Retina (tissue), 1 donor: ENCODE measurements around the gene ZNF12.
"Not testable (repeated sequence)": the region's sequence is repeated elsewhere in the genome, so short reads cannot be mapped to it uniquely, and the experiment has no call there.

Experiments used
- DNase-seq: peaks from one replicate; pipeline ENCODE4 v3.0.0-alpha.2; 2016

Gene ZNF12

DNA sequence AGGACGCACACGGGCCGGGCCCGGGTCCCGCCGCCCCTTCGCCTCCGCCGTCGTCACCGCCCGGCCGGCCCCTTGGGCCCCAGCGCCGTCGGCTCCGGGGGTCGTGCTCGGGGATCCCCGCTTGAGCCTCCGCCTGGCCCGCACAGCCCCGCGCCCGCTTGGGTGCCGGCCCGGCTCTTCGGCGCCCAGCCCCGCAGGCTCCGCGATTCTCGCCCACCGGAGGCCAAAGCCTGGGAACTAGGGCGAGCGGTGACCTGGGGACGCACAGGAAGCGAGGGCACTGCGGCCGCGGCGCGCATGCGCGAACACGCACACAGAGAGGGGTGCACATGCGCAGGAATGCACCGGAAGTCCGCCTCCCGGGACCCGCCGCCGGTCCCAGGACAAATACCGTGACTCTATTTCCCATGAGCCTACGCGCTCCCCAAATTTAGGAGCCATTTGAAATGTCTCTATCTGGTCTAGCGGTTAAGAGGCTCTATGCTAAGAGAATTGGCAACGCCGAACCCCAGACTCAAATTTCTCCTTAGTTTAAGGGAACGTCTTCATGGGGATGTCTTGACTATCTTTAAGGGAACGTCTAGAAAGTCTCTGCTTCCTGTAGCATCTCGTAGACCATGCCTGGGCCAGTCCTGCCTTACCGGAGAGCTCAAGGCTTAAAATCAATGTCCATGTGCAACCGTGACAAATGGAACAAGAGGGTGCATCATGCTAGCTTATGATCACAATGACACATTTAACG is at the start of gene ZNF12:
Gene ZNF12 (minus strand): TSS at position 282 of the 742 bp plus-strand sequence. CDS start 1,774 bp downstream, outside the sequence.
- peak; percentile 96 for DNase-seq

DNA sequence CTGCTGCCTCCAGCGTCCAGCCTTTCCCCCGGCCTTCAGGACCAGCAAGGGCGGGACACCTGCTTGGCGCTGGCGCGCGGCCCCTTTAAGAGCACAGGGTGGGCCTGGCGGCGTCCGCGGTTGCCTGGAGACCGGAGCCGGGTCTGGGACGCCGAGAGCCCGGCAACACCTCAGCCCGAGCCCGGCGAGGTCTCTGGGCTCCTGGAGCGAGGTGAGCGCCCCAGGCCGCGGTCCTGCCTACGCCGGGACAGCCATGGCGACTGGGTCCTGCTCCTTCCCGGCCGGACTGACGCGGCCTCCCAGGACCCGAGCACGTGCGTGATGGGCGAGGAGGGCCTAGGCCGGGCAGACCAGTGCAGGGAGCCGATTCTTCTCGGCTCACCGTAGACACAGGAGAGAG is 47.2 kb upstream of the ZNF12 start, which contains the start of gene RSPH10B2:
Gene RSPH10B2 (plus strand): TSS at position 140 of the 400 bp plus-strand sequence. CDS start 3,575 bp downstream, outside the sequence.
- peak; percentile 32 for DNase-seq

DNA sequence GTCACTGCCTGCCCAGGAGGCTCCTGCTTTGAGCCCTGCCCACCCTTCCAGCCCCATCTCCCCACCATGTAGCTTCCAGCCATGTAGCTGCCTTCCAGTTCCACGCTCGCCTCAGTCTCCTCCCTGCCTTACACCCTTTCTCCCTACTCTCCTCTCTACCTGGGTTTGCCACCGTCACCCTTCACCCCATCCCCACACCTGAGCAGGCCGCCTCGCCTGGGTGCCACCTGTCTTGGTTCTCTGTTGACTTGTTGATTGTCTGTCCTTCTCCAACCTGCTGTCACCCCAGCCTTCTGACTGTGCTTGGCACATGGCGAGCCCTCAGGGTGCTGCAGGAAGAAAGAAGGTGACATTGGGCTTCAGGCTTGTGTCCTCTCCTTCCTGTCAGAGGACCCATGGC is 43.4 kb upstream of the ZNF12 start:
- DNase-seq = not testable (repeated sequence)

DNA sequence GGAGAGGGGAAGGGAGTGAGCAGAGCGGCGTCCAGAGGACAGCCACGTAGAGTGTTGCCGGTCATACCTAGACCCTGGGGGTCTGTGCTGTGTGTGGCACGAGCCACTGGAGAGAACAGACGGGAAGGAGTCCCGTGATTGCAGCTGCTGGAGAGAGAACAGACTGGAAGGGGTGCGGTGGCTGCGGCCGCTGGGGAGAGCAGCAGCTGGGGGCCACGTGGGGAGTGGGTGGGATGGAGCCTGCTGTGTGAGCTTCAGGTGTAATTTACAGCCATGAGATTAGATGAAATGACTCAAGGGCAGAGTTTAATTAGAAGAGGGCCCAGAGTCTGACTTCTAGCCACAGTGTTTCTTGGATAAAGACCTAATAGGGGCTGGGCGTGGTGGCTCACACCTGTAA is 42.6 kb upstream of the ZNF12 start:
- DNase-seq = not testable (repeated sequence)

DNA sequence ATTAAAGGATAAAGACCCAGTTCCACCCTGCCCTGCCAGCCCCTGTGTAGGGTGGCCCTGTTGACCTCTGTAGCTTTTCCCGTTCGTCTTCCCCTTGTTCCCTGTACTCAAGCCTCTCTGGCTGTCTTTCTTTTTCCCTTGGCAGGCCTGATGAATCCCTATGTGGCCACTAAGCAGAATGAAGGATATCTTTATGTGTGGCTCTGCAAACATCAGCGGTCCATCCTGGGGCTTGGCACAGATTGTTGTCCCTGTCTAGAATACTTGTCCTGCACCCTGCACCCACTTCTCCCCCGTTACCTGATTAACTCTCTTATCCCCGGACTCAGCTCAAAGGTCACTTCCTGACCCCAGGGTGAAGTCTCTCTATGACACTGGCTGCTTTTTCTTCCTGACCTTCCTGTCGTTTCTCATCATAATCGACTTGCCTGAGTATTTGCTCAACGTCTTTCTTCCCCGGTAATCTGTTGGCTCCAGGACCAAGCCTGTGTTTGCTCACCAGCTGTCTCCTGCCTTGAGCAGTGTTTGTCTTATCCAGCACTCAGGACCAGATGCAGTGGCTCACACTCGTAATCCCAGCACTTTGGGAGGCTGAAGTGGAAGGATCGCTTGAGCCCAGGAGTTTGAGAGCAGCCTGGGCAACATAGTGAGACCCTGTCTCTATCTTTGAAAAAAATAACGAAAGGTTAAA is 37.8 kb upstream of the ZNF12 start:
- DNase-seq = not testable (repeated sequence)

DNA sequence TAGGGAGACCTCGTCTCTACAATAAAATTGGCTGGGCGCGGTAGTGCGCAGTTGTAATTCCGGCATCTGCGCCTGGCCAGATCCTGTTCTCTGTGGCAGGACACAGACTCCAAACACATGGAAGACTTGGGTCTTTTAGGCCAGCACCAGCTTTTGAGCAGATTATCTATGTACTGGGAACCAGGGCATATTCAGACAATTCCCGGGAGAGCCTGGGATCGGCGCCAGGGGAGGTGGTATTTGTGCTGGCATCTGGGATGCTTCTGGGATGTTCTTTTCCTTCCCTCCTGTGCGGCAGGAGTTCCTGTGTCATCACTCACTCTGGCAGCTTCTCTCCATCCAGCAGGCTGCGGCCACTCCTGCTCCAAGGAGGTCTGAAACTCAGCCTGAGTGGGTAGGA is 31.7 kb upstream of the ZNF12 start:
- DNase-seq = not testable (repeated sequence)

DNA sequence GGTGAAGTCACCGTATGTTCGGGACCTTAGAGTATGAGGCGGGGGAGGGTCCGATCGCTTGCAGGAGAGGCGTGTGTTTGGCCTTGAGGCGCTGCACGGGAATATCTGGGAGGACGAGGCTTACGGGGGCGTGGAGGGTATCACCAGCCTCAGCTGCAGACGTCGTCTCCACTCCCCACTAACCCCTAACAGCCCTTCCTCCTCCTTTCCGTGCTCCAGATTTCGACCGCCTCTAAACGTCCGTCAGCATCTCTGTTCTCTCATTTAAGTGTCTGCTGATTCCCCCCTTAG is 23.5 kb upstream of the ZNF12 start:
- DNase-seq = no peak

DNA sequence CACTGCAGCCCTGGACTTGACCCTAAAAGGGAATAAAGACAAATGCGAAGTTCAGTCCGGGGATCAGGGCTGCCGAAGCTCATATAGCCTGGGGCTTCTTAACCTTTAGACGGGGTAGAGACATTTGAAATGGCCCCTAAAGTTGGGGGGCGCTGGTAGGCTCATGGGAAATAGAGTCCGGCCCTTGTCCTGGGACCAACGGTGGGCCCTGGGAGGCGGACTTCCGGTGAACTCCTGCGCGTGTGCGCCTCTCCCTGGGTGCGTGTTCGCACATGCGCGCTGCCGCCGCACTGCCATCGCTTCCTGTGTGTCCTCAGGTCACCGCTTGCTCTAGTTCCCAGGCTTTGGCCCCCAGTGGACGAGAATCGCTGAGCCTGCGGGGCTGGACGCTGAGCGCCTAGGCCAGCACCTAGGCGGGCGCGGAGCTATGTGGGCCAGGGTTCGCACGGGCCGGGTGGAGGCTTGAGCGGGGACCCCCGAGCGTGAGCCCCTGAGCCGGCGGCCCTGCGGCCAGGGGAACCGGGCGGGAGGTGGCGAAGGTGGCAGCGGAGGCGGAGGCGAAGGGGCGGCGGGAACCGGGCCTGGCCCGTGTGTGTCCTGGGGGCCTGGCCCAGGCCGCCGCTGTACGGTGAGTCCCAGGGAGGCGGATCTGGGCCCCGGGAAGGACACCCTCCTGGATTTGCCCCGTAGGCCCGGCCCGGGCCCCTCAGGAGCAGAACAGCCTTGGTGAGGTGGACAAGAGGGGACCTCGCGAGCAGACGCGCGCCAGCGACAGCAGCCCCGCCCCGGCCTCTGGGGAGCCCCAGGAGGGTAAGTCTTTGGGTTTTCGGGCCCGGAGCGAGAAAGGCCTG is 23.0 kb upstream of the ZNF12 start:
- peak; percentile 96 for DNase-seq

DNA sequence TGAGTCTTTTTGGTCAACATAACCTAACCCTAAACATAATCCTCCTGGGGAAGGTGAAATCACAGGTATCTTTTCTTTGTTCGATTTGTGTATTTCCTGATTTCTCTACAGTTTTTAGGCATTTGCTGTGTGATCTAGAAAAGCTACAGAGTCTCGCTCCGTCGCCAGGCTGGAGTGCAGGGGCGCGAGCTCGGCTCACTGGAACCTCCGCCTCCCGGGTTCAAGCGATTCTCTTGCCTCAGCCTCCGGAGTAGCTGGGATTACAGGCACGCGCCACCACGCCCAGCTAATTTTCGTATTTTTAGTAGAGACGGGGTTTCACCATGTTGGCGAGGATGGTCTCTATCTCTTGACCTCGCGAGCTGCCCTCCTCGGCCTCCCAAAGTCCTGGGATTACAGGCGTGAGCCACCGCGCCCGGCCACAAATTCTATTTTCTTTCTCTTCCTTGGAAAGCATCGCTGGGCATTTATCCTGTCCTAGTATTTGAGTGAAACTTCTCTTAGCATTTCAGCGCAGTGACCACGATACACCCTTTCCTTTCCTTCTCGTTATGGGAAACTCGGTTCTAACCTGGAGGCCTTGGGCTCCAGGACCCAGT is 22.2 kb upstream of the ZNF12 start:
- not testable (repeated sequence) for DNase-seq

DNA sequence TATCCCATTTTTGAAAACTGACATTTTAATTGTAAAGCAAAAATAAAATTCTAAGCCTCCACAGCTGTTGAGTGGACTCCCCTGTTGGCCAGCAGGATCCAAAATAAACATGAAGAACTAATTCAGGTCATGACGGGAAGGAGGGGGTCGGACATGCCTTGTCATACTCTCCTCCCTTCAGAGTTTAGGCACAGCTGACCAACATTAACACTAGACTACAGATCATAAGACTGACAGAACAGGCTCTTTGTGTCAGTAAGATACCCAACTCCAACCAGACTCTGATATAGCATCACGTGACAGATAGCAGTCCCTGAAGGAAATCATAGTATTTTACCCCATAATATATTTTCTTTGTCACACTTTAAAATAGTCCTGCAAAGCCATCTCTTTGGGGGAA is 20.9 kb upstream of the ZNF12 start:
- no peak for DNase-seq

DNA sequence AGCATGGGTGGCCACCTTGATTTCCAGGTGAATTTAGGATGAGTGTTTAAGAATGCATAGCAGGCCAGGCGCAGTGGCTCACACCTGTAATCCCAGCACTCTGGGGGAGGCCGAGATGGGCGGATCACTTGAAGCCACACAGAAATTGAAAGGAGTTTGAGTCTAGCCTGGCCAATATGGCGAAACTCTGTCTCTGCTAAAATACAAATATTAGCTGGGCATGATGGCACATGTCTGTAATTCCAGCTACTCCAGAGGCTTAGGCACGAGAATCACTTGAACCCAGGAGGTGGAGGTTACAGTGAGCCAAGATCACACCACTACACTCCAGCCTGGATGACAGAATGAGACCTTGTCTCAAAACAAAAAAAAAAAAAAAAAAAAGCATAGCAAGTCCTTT is 19.6 kb upstream of the ZNF12 start:
- DNase-seq = not testable (repeated sequence)

DNA sequence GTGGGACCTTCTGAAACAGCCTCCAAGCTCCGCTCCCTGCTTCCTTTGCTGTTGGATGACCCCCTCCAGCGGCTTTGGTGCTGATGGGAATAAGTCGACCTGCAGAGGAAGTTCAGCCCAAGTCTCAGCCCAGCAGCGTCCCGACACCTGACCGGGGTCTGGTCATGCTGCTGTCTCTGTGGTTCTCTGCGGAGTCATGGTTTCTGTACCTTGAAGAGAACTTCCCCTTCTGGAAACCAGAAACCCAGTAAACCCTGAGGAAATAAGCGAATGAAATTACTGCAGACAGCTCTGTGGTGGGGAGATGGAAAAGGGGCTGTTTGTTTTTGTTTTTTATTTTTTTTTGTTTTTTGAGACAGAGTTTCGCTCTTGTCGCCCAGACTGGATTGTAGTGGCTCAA is 18.3 kb upstream of the ZNF12 start:
- DNase-seq = no peak

DNA sequence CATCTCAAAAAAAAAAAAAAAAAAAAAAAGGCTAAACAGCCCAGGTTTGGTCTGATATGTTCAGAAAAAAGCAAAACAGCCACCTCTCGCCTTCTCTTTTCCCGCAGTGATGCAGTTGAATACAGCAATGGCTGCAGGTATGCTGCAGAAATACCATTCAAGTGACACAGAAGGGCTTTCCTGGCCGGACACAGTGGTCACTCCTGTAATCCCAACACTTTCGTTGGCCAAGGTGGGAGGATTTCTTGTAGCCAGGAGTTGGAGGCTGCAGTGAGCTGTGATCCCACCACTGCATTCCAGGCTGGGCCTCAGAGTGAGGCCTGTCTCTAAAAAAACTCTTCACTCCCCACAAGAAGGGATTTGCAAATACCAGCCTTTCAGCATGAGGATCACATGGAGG is 17.6 kb upstream of the ZNF12 start:
- not testable (repeated sequence) for DNase-seq

DNA sequence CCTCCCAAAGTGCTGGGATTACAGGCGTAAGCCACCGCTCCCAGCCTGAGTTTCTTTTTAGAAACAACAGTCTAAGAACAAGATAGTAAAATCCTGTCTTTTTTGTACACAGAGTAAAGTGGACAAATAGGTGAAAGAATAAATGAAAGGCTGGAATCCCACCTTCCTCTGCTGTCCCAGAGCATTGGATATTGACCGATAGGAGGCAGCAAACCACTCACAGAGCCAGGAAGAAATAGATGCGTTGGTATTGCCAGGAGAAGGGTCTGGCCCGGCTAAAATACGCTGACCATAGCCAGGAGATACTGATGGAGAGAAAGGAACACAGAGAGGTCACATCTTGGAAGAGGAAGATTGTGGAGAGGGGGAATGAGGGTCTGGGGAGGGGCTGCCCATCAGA is 11.4 kb upstream of the ZNF12 start:
- DNase-seq = no peak

DNA sequence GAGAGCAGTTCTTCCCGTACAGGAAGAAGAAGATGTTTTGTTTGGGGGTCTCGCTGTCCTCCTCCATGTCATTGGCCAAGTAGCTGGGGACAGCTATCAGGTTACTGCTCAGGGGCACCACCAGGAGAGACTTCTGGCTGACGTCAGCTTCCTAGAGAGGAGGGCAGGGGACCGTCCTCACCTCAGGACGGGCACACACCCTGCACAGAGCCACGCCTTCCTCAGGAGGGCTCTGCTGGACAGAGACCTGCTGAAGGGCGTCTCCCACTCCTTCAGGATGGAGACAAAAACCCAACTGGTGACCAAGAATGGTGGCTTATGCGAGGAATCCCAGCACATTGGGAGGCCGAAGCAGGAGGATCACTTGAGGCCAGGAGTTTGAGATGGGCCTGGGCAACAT is 9.2 kb upstream of the ZNF12 start:
- not testable (repeated sequence) for DNase-seq

DNA sequence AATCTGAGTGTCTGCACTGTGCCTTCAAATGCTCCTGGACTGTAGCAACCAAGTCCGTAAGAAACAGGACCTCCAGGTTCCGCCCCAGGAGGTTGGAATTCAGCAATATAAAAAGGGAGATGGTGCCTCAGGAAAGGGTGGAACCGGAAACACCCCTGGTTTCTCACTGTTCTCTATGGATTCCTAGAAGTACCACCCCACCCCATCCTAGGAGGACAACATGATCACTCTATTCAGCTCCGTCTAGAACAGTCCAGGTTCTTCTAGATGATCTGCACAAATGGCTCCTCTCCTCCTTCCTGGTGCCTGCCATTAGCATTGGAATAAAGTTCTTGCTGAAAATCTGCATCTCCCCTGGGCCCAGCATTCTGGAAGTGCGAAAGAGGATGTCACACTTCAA is 7.6 kb upstream of the ZNF12 start:
- no peak for DNase-seq

DNA sequence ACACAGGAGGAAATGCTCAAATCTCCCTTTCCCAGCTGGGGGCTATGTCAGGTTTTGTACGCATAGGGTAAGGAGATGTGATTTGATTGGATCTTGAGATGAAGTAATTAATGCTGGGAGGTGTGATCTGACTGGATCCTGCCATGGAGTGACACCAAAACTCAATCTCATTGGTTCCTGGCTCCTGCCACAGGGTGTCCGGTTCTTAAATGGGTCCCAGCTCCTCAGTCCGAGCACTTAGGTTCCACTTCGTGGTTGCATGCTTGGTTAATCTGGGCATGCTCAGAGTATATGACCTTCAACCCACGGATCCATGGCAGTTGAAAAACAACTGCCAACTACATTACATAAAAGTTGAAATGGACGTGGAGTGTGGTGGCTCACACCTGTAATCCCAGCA is 3.1 kb upstream of the ZNF12 start:
- DNase-seq = no peak

DNA sequence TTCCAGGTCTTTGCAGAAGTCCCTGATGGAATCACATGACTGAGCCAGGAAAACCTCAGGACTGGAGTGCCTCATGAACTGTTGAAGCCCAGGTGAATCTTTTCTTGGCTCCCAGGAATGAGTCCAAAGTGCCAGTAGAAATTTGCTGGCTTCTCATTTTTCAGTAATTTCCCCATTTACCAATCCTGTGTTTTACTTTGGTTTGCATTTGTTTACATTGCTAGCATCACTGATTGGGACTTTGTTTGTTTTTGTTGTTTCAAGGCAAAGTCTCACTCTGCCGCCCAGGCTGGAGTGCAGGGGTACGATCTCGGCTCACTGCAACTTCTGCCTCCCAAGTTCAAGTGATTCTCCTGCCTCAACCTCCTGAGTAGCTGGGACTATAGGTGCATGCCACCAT is 1.6 kb upstream of the ZNF12 start:
- DNase-seq = no peak

DNA sequence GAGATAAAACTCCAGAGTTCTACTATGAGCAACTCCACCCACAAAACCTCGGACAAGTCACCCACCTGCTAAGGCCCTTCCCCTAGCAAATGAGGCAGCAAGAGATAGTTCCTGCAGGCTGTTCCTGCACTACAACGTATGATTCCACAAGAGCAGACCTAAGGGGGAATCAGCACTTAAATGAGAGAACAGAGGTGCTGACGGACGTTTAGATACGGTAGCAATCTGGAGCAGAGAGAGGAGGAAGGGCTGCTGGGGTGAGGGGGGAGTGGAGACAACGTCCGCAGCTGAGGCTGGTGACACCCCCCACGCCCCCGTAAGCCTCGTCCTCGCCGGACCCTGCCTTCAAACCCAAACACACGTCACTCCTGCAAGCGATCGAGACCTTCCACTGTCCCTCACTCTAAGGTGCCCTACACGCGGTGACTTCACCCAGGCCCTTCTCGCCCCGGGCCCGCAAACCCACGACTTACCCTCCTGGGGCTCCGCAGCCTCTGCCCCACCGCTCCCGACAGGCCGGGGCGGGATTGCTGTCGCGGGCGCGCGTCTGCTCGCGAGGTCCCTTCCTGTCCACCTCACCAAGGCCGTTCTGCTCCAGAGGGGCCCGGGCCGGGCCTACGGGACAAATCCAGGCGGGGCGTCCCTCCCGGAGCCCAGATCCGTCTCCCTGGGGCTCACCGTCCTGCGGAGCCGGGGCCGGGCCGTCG is 635 bp downstream of the ZNF12 start:
- DNase-seq = peak; percentile 70

DNA sequence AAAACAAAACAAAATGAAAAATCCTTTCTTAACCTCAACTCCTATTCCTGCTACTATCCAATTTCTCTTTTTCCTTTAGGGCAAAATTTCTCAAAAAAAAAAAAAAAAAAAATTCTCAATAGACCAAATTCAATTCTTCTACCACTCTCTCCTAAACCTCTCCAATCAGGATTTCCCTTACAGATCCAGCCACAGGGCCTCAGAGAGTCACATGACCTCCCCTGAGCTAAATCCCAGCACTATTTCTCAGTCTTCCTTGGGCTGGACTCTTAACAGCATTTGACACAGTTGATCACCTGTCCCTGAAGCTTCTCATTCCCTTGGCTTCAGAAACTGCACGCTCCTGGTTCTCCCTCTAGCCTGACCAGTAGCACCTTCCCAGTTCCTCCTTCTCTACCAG is 4.9 kb downstream of the ZNF12 start:
- no peak for DNase-seq

DNA sequence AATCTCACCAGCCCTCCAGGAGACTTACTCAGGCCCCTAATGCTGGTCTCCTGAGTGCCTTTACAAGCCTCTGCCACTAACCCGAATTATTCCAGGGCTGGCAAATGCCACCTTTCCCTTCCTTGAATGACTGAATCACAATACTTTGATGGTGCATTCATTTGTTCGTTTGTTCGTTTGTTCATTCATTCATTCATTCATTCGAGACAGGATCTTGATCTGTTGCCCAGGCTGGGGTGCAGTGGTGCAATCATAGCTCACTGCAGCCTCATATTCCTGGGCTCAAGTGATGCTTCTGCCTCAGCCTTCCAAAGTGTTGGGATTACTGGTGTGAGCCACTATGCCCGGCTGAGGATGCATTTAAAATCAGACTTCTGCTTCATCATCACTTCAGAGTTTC is 6.0 kb downstream of the ZNF12 start:
- DNase-seq = no peak

DNA sequence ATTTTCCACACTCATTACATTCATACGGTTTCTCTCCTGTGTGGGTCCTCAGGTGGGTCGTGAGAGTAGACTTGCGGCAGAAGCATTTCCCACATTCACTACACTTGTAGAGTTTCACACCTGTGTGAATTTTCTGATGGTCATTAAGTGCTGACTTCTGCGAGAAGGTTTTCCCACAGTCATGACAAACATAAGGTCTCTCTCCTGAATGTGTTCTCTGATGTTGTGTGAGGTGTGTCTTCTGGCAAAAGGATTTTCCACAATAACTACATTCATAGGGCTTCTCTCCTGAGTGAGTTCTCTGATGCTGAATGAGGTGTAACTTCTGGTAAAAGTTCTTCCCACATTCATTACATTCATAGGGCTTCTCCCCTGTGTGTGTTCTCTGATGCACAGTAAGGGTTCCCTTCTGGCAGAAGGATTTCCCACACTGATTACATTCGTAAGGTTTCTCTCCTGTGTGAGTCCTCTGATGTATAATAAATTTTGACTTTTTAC is 15.1 kb downstream of the ZNF12 start:
- DNase-seq = no peak
